GM04503 (cell line): ENCODE measurements around the gene IL1RL2.

Experiments used
- DNase-seq: peaks from one replicate; pipeline ENCODE4 v3.0.0-alpha.2; 2012; ENCODE audit warnings: low read depth

The IL1RL2 gene

DNA sequence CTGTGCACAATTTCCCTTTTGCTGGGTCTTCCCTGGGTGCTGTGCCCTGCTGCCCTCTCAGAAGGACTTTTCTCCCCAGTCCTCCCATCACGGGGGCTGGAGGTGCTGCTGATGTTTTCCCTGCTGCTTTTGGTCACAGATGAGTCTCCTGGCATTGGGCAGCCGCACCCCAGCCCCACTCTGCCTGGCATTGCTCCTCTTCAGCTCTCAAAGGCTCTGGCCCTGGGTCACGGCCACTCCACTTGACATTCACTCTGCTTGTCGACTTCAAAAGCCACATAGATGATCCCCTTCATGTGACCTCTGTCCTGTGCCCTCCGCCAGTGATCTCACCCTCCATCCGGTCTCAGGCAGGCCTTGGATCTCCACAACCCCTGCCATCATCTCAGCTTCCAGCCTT lies 81.0 kb downstream of the IL1RL2 start:
- no peak for DNase-seq

DNA sequence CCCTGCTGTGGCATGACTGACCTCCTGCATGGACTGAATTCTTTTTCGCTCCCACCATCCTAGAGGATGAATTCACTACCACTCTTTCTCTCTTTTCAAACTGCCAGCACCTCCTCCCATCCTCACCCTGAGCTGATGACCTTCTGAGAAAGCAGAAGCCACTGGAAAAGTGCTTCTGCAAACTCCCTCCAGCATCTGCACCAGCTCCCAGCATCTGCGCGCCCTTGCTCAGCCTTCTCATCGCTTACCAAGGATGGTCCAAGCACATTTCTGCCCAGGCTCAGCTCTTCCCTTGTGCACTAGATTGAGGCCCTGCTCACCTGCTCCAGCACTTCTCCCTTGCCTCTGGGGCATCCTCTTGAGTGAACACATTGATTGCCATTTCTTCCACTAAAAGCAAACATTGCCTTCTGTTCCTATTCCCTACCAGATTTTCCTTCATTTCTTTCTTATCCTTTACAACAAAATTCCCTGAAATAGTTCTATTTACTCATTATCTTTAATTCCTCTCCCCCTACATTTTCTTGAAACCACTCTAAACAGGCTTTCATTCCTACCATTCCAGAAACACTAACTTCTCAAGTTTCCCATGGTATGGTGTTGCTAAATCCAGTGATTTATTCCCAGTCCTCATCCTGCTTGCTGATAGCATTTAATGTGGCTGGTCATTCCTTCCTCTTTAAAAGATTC lies 81.8 kb downstream of the IL1RL2 start:
- peak; percentile 77 for DNase-seq

DNA sequence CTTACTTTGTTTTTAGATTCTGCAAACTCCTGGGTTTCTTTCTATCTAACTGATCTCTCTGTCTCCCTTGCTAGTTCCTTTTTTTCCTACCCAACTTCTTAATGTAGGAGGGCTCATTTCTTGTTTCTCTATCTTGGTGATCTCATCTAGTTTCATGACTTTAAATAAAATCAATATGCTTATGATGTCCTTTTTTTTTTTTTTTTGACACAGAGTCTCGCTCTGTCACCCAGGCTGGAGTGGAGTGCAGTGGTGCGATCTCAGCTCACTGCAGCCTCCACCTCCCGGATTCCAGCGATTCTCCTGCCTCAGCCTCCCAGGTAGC lies 82.3 kb downstream of the IL1RL2 start:
- DNase-seq: no peak

DNA sequence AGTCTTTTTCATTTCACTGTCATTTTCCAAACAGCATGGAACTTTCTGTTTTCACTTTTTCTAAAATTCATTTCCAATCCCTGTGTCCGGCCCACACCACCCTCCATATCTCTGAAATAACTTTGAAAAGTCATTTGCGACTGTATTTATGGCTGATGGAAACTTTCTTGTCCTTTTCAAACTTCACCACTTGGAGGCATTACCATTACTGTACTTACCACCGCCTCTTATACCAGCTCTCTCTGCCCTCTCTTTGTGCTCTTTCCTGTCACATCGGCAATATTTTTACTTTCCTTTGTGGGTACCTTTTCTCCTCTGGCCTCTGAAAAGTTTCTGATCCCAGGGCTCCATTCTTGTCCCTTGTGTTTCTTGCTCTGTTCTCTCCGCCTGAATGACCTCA lies 85.0 kb downstream of the IL1RL2 start:
- no peak for DNase-seq

DNA sequence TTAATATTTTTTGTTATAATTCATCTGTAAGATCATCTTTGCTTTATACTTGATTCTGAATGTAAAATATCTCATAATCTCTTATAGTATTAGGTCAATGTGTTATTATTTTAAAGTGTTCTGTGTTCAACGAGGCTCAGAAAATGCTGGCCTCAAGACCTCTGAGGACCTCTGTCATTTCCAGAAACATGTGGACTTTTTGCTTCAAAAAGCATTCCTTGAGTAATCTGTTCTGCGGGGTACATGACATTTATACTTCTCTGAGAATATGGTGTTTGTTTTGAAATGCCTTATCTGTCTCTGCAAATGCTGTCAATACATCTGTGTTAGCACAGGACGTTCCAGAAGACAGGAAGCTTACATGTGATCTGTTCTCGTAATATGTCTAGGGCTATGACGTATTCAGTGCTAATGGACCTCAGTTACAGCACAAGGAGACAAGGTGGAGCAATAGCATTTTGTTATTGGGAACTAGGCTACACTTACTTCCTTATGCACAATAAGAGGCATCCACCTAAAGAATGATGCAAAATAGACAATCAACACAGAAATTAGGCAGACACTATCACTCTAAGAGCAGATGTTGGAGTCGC lies 86.9 kb downstream of the IL1RL2 start:
- no peak for DNase-seq

DNA sequence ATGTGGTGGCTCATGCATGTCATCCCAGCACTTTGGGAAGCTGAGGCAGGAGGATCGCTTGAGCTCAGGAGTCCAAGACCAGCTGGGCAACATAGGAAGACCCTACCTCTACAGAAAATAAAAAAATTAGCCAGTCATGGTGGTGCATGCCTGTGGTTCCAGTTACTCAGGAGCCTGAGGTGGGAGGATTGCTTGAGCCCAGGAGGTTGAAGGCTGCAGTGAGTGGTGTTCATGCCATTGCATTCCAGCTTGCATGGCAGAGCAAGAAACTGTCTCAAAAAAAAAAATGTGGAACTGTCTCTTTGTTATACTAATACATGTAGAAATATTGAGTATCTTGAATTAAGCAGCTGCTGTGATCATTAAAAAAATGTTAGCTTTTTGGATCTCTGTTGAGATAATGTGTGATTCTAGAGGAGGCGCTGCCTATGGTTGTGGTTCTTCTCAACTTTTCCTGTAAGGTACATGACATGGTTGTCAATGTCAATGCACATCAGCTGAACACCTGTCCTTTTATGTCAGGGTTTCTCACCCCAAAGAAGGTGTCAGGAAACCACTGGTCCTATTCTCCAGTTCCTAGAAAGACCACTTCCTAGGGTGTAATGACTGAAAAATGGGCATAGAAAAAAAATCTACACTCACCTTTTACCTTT lies 89.9 kb downstream of the IL1RL2 start:
- no peak for DNase-seq

DNA sequence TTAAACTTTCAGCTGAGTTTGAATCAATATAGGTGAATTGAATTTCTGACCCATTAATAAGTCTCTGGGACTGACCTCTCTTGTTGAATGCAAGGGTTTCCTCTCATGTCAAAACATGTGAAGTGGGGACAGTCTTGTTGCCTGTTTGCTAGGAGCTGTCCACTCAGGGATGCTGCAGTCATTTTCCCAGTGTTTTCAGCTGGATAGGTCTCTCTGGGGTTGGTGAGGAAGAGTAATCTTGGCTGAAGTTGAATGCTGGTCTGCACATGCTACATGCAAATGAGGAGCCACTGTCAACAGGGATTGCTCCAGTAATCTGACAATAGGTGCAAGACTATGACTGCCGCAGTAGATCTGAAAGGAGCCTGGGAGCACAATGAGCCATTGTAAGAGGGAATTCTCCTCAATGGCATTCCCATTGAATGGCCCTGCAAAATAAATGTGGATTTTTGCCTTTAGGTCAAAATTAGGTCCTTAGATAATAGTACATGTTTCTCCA lies 90.4 kb downstream of the IL1RL2 start:
- no peak for DNase-seq

DNA sequence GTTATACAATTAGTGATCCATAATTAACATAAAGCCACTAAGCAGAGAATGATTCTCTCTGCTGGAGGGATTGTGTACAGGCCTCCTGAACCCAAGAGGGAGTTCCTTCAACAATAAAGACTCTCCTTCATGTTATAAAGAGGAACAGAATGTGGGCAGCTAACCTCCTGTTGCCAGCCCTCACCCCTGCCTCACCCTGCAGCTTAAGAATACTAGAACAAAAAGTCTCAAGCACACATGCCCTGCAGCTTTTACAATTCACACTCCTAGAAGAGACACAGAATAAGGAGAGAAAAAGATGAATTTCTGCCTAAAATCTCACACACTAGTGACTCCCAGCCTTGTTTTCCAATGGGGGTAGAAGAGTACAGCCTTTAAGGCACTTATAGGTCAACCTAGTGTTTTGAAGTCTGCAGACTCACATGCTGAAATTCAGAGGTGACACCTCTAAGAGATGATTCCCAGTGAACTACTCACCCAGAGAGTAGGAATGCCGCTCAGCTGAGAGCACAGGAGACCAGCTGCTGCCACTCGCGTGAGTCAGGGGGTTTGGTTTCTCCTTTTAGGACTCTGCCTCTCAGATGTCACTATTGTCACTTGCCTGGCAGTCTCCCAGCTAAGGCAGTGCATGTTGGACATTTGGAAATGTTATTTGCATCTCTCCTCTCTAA lies 92.0 kb downstream of the IL1RL2 start:
- no peak for DNase-seq

DNA sequence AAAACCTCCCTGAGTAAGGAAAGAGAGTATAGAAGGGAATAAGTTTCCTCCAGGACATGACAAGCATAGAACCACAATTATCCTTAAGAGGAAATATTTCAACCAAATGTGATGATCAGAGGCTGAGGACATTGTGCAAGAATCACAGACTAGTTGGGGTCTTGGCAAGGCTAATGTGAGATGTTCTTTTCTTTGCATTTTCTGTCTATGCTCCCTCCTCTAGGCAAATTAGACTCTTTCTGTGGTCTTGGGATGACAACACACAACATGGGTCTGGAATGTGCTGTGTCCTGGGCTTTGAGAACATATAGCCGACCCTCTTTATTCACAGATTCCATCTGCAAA lies 92.5 kb downstream of the IL1RL2 start:
- no peak for DNase-seq

DNA sequence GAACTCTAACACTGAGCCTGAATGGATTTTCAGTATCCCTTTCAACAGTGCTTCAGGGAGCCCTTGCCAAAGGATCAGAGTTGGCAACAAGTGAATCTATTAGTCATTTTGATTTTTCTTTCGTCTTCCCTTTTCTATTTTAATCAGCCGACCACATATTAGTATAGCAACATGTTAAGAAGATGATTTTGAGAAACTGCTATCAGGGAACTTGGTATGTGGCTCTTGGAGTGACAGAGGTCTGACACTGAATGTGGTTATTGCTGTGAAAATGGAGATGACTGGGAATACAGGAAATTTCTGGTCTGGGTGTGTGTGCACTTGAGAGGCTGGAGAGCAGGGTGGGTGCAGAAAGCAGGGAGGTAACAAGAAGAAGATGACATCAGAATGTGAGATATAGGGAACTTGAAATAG lies 95.9 kb downstream of the IL1RL2 start:
- no peak for DNase-seq

DNA sequence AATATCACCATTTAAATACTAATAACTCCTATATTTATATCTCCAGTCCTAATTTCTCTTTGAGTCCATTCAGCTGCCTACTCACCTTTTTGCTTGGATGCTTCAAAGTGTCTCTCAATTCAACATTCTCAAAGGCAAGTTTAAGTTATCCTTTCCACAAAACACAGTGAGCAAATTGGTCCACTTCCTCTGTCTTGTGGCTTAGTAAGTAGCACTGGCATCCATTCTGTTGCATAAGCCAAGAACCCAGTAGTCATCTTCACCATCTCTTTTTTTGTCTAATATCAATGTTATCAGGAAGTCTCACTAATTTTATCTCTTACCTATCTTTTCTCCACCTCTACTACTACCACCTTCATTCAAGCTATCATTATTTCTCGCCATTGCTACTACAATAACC lies 97.2 kb downstream of the IL1RL2 start:
- DNase-seq: no peak

DNA sequence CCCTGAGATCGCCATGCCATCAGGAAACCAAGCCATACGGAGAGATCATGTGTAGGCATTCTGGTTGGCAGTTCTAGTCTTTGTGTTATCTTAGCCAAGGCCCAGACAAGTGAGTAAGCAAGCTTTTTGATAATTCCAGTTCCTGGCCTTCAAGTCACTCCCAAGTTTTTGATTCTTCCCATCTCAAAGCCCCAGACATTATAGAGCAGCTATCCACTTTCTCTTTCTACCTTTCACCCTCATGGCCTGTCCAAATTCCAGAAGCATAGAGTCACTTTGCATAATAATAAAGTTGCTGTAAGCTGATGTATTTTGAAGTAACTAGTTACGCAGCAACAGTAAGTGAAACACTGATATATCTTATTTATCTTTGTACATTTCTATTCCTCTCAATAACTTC lies 97.8 kb downstream of the IL1RL2 start:
- no peak for DNase-seq

DNA sequence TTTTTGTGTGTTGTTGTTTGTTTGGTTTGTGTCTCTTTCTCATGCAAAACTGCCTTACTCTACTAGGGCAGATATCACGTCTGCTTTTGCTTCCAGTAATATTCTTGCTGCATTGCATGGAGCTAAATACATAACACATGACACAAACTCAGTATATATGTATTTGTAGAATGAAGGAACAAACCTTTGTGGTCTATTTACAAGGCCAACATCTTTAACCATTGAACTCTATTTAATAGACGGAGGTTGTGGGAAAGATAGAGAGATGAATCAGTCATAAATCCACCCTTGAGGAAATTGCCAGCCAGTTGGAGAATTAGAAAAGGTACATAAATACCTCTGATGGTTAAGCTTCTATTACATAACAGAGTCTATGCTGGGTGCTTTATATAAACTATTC lies 98.5 kb downstream of the IL1RL2 start:
- DNase-seq: no peak

DNA sequence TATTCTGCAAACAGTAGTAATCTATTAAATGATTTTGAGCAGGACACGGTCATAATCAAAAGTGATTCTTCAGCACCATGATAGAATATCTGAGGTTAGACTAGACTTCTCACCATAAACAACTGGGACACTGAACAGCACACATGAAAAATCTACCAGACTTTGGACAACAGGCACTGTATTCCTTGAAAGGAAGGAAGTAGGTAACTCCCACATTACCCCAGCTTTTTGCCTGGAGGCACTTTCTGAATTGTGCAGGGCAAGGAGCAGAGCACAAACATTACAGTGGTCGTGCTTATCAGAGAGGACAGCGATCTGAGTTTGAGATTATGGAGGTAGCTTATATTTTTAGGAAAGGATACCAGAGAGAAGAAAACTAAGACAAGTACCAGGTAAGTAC lies 99.2 kb downstream of the IL1RL2 start:
- no peak for DNase-seq

DNA sequence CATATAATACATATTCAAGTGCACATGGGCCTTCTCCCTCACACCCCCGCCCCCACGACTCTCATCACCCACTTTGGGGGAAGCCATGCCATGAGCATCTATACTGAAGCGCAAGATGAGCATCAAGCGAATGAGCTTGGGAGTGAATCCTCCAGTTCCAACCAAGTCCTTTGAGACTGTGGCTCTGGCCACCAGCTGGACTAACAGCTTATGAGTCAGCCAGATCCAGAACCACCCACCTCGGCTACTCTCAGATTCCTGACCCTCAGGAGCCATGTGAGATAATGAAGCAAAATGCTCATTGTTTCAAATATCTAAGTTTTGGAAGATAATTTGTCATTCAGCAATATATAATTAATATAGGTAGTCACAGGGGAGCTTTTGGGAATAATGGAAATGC lies 102.3 kb downstream of the IL1RL2 start:
- DNase-seq: no peak
